T-cell (primary cell): ENCODE data around the gene CRYZ. TPM values are rescaled to one million over a fixed set of nuclear protein-coding genes. Genes with fewer than 3 reads are reported as not detected.

ENCODE experiments used
- ATAC-seq, 4 experiments: fragments of 200-7000 bp in 3 of 4; fragments of 150-1000 bp in 1 of 4; cut with Tn5 transposase; replicated peaks in 1 of 4; 1 replicate in 3 of 4; 2 replicates in 1 of 4; pipeline ENCODE4 v1.10.0; 2021; ENCODE audit warnings: moderate library complexity in 3 of 4, mild to moderate bottlenecking in 2 of 4, moderate number of reproducible peaks in 1 of 4
- CTCF ChIA-PET, 2 donors: fragments of 300-600 bp; sonication (Branson Sonifier 250); formaldehyde crosslinking; loops; one replicate each; lab custom pipeline; 2022; ENCODE audit warnings: antibody characterized with exemption in 2 of 2; lab: Charles Lee
- POLR2A ChIA-PET, 2 donors: fragments of 300-600 bp; sonication (Branson Sonifier 250); formaldehyde crosslinking; loops; one replicate each; lab custom pipeline; 2022; ENCODE audit warnings: antibody characterized with exemption in 2 of 2; lab: Charles Lee
- DNase-seq, 35 experiments: peaks; one replicate each; pipeline versions ENCODE4 v3.0.0 to v3.0.0-alpha.2; 2013 to 2023
- H3K27ac ChIP-seq: one replicate; pipeline ENCODE4 v1.5.1; 2013; ENCODE audit warnings: low read length
- H3K27me3 ChIP-seq, 2 experiments: replicated peaks in 1 of 2; 1 replicate in 1 of 2; 2 replicates in 1 of 2; pipeline versions ENCODE4 v1.6.1 to v1.7.0; 2013; ENCODE audit warnings: low read length in 1 of 2, mixed read lengths in 1 of 2; ENCODE audit not compliant: control insufficient read depth in 2 of 2, insufficient read depth in 2 of 2; ENCODE audit errors: extremely low read depth in 1 of 2
- H3K36me3 ChIP-seq, 2 donors: 1 replicate in 1 of 2; 2 replicates in 1 of 2; pipeline versions ENCODE4 v1.6.1 to v1.7.0; 2013; ENCODE audit warnings: low read length in 1 of 2; ENCODE audit not compliant: control insufficient read depth in 2 of 2, insufficient read depth in 1 of 2; ENCODE audit errors: extremely low read depth in 1 of 2
- H3K4me1 ChIP-seq, 2 experiments: 1 replicate in 1 of 2; 2 replicates in 1 of 2; pipeline versions ENCODE4 v1.6.1 to v1.7.0; 2013; ENCODE audit warnings: low read length in 2 of 2, mixed read lengths in 1 of 2; ENCODE audit not compliant: insufficient read depth in 2 of 2, control insufficient read depth in 1 of 2; ENCODE audit errors: extremely low read depth in 1 of 2
- H3K4me3 ChIP-seq, 2 donors: 1 replicate in 1 of 2; 2 replicates in 1 of 2; pipeline versions ENCODE4 v1.5.1 to v1.7.0; 2013; ENCODE audit warnings: mild to moderate bottlenecking in 2 of 2, low read length in 1 of 2, moderate library complexity in 1 of 2; ENCODE audit not compliant: control insufficient read depth in 1 of 2; ENCODE audit errors: extremely low read depth in 1 of 2
- H3K9me3 ChIP-seq: 2 replicates; pipeline ENCODE4 v1.7.0; 2013
- H3K27ac Mint-ChIP-seq, 2 donors: one replicate each; pipeline ENCODE4 v1.8.0; 2020 to 2021; ENCODE audit warnings: mild to moderate bottlenecking in 2 of 2, mixed read lengths in 2 of 2
- H3K27me3 Mint-ChIP-seq, 2 donors: one replicate each; pipeline ENCODE4 v1.8.0; 2021 to 2022; ENCODE audit warnings: mixed read lengths in 2 of 2
- H3K36me3 Mint-ChIP-seq: one replicate; pipeline ENCODE4 v1.8.0; 2021; ENCODE audit warnings: mixed read lengths
- H3K4me1 Mint-ChIP-seq, 3 donors: one replicate each; pipeline ENCODE4 v1.8.0; 2020 to 2022; ENCODE audit warnings: mixed read lengths in 3 of 3, mild to moderate bottlenecking in 1 of 3
- H3K4me3 Mint-ChIP-seq, 3 donors: one replicate each; pipeline ENCODE4 v1.8.0; 2020 to 2022; ENCODE audit warnings: mild to moderate bottlenecking in 3 of 3, mixed read lengths in 3 of 3, moderate library complexity in 3 of 3
- H3K9me3 Mint-ChIP-seq, 3 donors: one replicate each; pipeline ENCODE4 v1.8.0; 2020 to 2022; ENCODE audit warnings: mixed read lengths in 3 of 3
- WGBS: methylation state at CpG from one replicate; pipeline ENCODE4 v1.1.5; 2013; ENCODE audit warnings: missing lambda C conversion rate; ENCODE audit not compliant: insufficient coverage; 5-methylcytosine and 5-hydroxymethylcytosine counted together
- total RNA-seq, 35 experiments: library from RNA in 6 of 35; stranded (reverse) in 6 of 35; fragments of 120-200 nt in 1 of 35; gene quantifications; one replicate each; pipeline versions ENCODE4 v1.2.1 to v1.2.4 and lab custom pipeline; 2013 to 2026

The CRYZ gene
- total RNA-seq, 5 donors from 2014 or later (not counting 1 experiment from before 2014, with no cell fraction given) = 13.5 to 22.2 (median 17.3) TPM

DNA sequence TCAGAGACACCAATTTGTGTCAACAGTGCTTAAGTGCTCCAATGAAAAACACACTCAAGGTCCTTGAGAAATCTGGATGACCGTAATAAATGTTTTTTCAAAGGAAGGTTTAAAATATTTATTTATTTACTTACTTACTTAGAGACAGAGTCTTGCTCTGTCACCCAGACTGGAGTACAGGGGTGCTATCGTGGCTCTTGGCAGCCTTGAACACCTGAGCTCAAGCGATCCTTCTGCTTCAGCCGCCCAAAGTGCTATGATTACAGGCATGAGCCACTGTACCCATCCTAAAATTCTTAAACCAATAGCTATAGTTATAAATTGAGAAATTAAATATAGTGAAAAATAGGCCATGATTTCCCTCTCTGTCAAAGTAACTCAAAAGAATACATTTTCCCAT is 41.9 kb downstream of the CRYZ start:
- no peaks in the 10 kb centered on the region for H3K4me1 Mint-ChIP-seq
- DNase-seq = no peak

DNA sequence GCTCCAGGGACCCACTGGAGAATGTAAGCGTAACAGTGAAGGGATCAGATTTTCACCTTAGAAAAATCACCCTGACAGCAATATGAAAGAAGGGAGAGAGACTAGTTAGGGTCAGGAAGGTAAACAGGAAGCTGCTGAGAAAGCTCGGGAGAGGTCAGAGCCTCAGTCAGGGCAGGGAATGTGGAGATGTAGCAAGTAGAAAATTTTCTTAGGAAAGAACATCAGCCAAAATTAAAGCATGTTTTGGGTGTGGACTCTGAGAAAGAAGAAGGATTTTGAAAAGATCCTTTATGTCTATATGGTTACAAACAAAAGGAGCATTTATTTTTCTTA is 42.5 kb downstream of the CRYZ start:
- Histone ChIP-seq H3K27me3 (no peaks in the 10 kb centered on the region), H3K27ac (no peak overlapping the region), H3K4me3 (no peak overlapping the region), H3K4me1 (no peaks in the 10 kb centered on the region), H3K36me3 (no peaks in the 10 kb centered on the region), H3K9me3 (no peaks in the 10 kb centered on the region)
- CTCF ChIA-PET = interaction anchor here in 1 of 2 donors (1.1 to 1.4 kb wide), 4 partner anchors 15 to 43 kb away, joined by 3 to 9 read pairs (median 5); partner anchors contain the start of genes CRYZ and TYW3
- 0% methylated on average over 1 of the region's 2 CpGs for WGBS
- H3K36me3 Mint-ChIP-seq = no peaks in the 10 kb centered on the region
- H3K27ac Mint-ChIP-seq = no peak overlapping the region
- DNase-seq (no peak), ATAC-seq (no peak)
- H3K4me3 Mint-ChIP-seq = no peak overlapping the region
- H3K4me1 Mint-ChIP-seq = no peaks in the 10 kb centered on the region
- no peaks in the 10 kb centered on the region for H3K9me3 Mint-ChIP-seq
- no peaks in the 10 kb centered on the region for H3K27me3 Mint-ChIP-seq
- POLR2A ChIA-PET = no interaction called here

More for the DNA sequence above, 41.9 kb downstream of the CRYZ start:
- WGBS = no CpG with 5 or more reads among the region's 4 CpGs
- POLR2A ChIA-PET = no interaction called here
- no peak overlapping the region for H3K4me3 ChIP-seq
- CTCF ChIA-PET = no interaction called here
- ATAC-seq = no peak
- no peaks in the 10 kb centered on the region for H3K27me3 Mint-ChIP-seq
- no peak overlapping the region for H3K27ac Mint-ChIP-seq
- no peaks in the 10 kb centered on the region for H3K36me3 ChIP-seq
- H3K9me3 ChIP-seq = no peaks in the 10 kb centered on the region
- H3K36me3 Mint-ChIP-seq = no peaks in the 10 kb centered on the region
- no peak overlapping the region for H3K4me3 Mint-ChIP-seq
- H3K27me3 ChIP-seq = no peaks in the 10 kb centered on the region
- H3K9me3 Mint-ChIP-seq = no peaks in the 10 kb centered on the region
- no peak overlapping the region for H3K27ac ChIP-seq
- no peaks in the 10 kb centered on the region for H3K4me1 ChIP-seq

DNA sequence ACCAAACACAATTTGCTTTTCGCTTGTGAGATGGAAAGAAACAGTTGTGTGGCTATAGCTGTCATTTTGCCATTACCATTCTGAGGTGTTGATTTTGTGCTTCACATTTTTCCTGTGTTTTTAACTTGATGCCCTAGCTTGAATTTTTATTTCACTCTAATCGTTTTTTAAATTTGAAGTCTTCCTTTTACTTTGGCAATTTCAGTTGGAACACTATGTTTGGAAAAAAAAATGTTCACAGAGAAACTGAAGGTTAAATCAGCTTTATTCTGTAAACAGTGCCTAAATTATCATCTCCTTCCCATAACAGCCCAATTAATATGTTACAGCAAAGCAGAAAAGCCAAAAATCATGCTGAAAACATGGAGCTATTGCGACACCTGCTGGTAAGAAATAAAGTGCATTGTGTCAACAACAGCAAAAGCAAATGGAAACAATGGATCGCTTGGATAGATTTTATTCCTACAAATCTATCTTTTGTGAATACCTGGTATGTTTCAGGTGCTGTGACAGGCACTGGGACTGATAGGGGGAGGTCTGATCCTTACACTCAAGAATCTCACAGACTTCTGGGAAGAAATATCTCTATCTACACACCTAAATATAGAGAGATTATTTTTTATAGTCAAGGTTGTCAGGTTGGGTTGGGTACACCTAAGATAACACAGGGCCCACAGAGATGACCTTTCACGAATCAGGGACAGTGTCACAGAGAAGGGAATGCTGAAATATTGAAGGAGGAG is 43.1 kb downstream of the CRYZ start:
- CTCF ChIA-PET = interaction anchor here (0.5 to 1.4 kb wide), 14 partner anchors 11 to 1503 kb away, joined by 3 to 9 read pairs (median 4); partner anchors contain the start of genes CRYZ (in 1 of the 2) and TYW3 (in 1 of the 2)
- POLR2A ChIA-PET = interaction anchor here in 1 of 2 donors (0.6 kb wide), 1 partner anchor 254 kb away, joined by 6 read pairs; no protein-coding TSS in a partner anchor
- WGBS = no CpG with 5 or more reads among the region's 5 CpGs

DNA sequence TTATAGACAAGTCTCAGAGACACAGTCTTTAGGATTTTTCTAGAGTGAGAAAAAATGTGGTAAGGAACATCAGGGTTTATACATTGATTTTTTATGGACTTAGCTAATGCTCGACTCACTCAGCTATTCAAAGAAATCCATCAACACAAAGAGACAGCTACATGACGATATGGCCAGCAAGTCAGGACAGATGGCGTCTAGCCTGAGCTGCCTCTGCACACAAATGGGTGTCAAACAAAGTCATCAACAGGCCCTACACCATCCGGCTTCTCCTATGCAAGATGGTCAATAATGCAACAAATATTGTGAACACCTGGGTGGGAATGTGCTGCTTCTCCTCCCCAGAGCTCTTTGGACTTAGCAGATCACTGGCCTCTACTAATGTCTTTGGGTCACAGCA is 45.9 kb downstream of the CRYZ start:
- no peaks in the 10 kb centered on the region for H3K9me3 ChIP-seq
- H3K4me1 Mint-ChIP-seq = no peaks in the 10 kb centered on the region
- H3K4me3 Mint-ChIP-seq = no peak overlapping the region
- H3K4me3 ChIP-seq = no peak overlapping the region
- no peak overlapping the region for H3K27ac Mint-ChIP-seq
- no peak overlapping the region for H3K27ac ChIP-seq
- H3K36me3 Mint-ChIP-seq = no peaks in the 10 kb centered on the region
- no peaks in the 10 kb centered on the region for H3K27me3 ChIP-seq
- POLR2A ChIA-PET = no interaction called here
- H3K4me1 ChIP-seq = no peaks in the 10 kb centered on the region
- no peaks in the 10 kb centered on the region for H3K36me3 ChIP-seq
- CTCF ChIA-PET = interaction anchor here in 1 of 2 donors (1.4 kb wide), 1 partner anchor 47 kb away, joined by 3 read pairs; the partner anchor contains the start of gene TYW3
- 100% methylated on average over 1 of the region's 4 CpGs for WGBS
- no peaks in the 10 kb centered on the region for H3K9me3 Mint-ChIP-seq
- peaks cover 0 to 8% of the 10 kb centered on the region in 2 donors for H3K27me3 Mint-ChIP-seq
- no peak for DNase-seq
- ATAC-seq = no peak

More for the DNA sequence above, 43.1 kb downstream of the CRYZ start:
- H3K36me3 ChIP-seq = no peaks in the 10 kb centered on the region
- Mint-ChIP-seq H3K36me3 (no peaks in the 10 kb centered on the region), H3K4me3 (no peak overlapping the region), H3K4me1 (no peaks in the 10 kb centered on the region), H3K27ac (no peak overlapping the region), H3K27me3 (no peaks in the 10 kb centered on the region), H3K9me3 (no peaks in the 10 kb centered on the region)
- no peaks in the 10 kb centered on the region for H3K9me3 ChIP-seq
- ATAC-seq = no peak
- no peaks in the 10 kb centered on the region for H3K27me3 ChIP-seq
- H3K4me3 ChIP-seq = no peak overlapping the region
- H3K27ac ChIP-seq = no peak overlapping the region
- peak in 21 of 35 experiments; percentile 1 to 72 (median 18) for DNase-seq
- H3K4me1 ChIP-seq = no peaks in the 10 kb centered on the region

DNA sequence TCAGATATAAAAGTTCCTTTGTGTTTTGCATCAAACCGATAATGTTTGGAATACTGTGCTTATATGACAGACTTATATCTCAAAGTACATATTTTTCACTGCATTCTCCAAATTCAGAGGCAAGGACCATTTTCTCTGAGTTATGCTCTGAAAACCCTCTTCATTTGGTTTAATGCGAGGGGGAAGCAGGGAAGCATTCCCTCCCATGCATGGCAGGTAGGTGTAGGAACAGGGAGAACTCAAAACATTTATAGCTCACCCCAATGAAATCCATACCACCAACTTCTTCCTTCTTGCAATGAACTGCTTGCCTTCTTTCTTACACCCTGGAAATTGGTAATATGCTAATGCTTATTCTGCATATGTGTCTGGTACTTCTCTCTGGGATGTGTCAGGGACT is 48.5 kb downstream of the CRYZ start:
- no peaks in the 10 kb centered on the region for H3K9me3 Mint-ChIP-seq
- no peak overlapping the region for H3K27ac Mint-ChIP-seq
- no peaks in the 10 kb centered on the region for H3K4me1 Mint-ChIP-seq
- H3K36me3 ChIP-seq = no peaks in the 10 kb centered on the region
- no peaks in the 10 kb centered on the region for H3K9me3 ChIP-seq
- H3K27me3 ChIP-seq = no peaks in the 10 kb centered on the region
- no CpG with 5 or more reads among the region's 2 CpGs for WGBS
- ChIA-PET POLR2A (no interaction called here), CTCF (no interaction called here)
- peaks cover 4 to 9% of the 10 kb centered on the region in 2 donors for H3K27me3 Mint-ChIP-seq
- ATAC-seq (no peak), DNase-seq (no peak)
- no peak overlapping the region for H3K4me3 ChIP-seq
- H3K4me1 ChIP-seq = no peaks in the 10 kb centered on the region
- H3K4me3 Mint-ChIP-seq = no peak overlapping the region
- H3K36me3 Mint-ChIP-seq = no peaks in the 10 kb centered on the region
- no peak overlapping the region for H3K27ac ChIP-seq

DNA sequence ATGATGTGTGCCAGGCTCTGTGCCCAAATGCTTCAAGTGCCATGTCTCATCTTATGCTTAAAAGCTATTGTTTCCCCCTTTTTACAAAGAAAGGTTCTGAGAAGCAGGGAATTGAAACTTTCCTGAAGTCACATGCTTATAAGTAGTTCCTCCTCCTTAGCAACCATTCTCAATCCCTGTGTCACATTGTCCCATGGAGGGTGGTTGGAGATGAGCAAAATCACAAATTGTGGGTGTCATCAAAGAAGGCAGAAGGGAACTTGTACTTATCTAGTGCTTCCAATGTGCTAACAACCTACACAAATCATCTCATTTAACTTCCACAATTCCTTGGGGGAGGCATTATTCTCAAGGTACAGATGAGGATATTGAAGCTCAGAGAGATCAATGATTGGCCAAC is 49.2 kb downstream of the CRYZ start:
- Mint-ChIP-seq H3K4me3 (no peak overlapping the region), H3K36me3 (no peaks in the 10 kb centered on the region), H3K27ac (no peak overlapping the region), H3K27me3 (peaks cover 4 to 15% of the 10 kb centered on the region in 2 donors), H3K9me3 (no peaks in the 10 kb centered on the region), H3K4me1 (no peaks in the 10 kb centered on the region)
- H3K27me3 ChIP-seq = no peaks in the 10 kb centered on the region
- H3K9me3 ChIP-seq = no peaks in the 10 kb centered on the region
- ChIA-PET CTCF (no interaction called here), POLR2A (no interaction called here)
- ATAC-seq (no peak), DNase-seq (no peak)
- no peaks in the 10 kb centered on the region for H3K4me1 ChIP-seq
- no peak overlapping the region for H3K4me3 ChIP-seq
- no peak overlapping the region for H3K27ac ChIP-seq
- no peaks in the 10 kb centered on the region for H3K36me3 ChIP-seq
